ENCODE measurements around the gene RFESD. TPM values are rescaled to one million over a fixed set of nuclear protein-coding genes. Genes with fewer than 3 reads are reported as not detected.

Gene RFESD
- total and polyA plus RNA-seq, 2 of the 4 experiments (the other 2 are of a cell fraction) = 1.5 to 2.7 TPM

GRCh38 chr5:95644351-95645042, 2.1 kb upstream of the RFESD start:
- 0% methylated on average over 1 of the region's 4 CpGs; no CpG with 5 or more reads in 1 of the 2 experiments for WGBS, 2 experiments (ENCODE audit: extremely low coverage in 2 of 2, insufficient read length in 1 of 2)
- H4K20me1 ChIP-seq (ENCODE audit: insufficient read depth, low read length) = no peaks in the 10 kb centered on the region
- H3K23ac ChIP-seq (ENCODE audit: low read depth, low read length) = no peak overlapping the region
- peak overlapping the region in 1 of 2 experiments; percentile 83; a peak in 2 of 4 replicates for H4K8ac ChIP-seq (ENCODE audit: low read depth in 2 of 2, low read length in 2 of 2)
- dilution Hi-C loops (cut with HindIII; ENCODE audit: low sequenced_read_pairs, unreplicated experiment) (no loop called here), intact Hi-C loops (cut with micrococcal nuclease) (loop anchor here (1.0 to 10.0 kb wide), 4 partner anchors 88 to 960 kb away; partner anchors contain the start of gene RHOBTB3), in situ Hi-C loops (cut with MboI; ENCODE audit: low sequenced_read_pairs) (loop anchor here (25.0 kb wide), 1 partner anchor 668 kb away; no protein-coding TSS in a partner anchor)
- no peaks in the 10 kb centered on the region for H3K36me3 ChIP-seq (ENCODE audit: control insufficient read depth, insufficient read depth, low read length)
- BruUV-seq (replicated peaks) = no TSS peak
- H3K14ac ChIP-seq (replicated peaks; ENCODE audit: low read depth, low read length) = peak overlapping the region; percentile 35
- peak overlapping the region; percentile 45; the same call in 1 of the 2 replicates for H3K9ac ChIP-seq (ENCODE audit: low read depth, low read length)
- no peaks in the 10 kb centered on the region for H3K9me3 ChIP-seq (ENCODE audit: control insufficient read depth, insufficient read depth, low read length)
- DNase-seq (peak; percentile 65), ATAC-seq (ENCODE audit: low read depth) (peak; percentile 45)
- peak overlapping the region; percentile 71 for H2AFZ ChIP-seq (replicated peaks; ENCODE audit: low read length, poor library complexity)
- no peak overlapping the region for H3K27ac ChIP-seq (ENCODE audit: insufficient read depth, low read length)
- H3K4ac ChIP-seq (ENCODE audit: low read depth, low read length) = peak overlapping the region; percentile 51; the same call in 1 of the 2 replicates
- H4K91ac ChIP-seq (ENCODE audit: insufficient read depth, low read depth, low read length) = 0 out of 2 replicates have a peak overlapping the region, but pooled peaks have one; percentile 16
- H2BK120ac ChIP-seq (ENCODE audit: low read depth, low read length) = peak overlapping the region; percentile 76
- CTCF ChIA-PET = interaction anchor here (0.5 to 1.4 kb wide), 6 partner anchors 15 to 637 kb away, joined by 3 to 5 read pairs (median 3); no protein-coding TSS in a partner anchor
- no peaks in the 10 kb centered on the region for H3K79me1 ChIP-seq (ENCODE audit: low read depth in 1 of 2, low read length in 2 of 2)
- TF ChIP-seq FOS (IDR thresholded peaks at IDR 0.05; ENCODE audit: low read depth, low read length) (no peak), RAD21 (IDR thresholded peaks at IDR 0.05; ENCODE audit: low read length) (peak; percentile 80), SMC3 (IDR thresholded peaks at IDR 0.05; ENCODE audit: low read depth, low read length) (peak; percentile 66), CHD1 (IDR thresholded peaks at IDR 0.05; ENCODE audit: low read depth, low read length) (no peak), MAFK (IDR thresholded peaks at IDR 0.05; ENCODE audit: low read depth, low read length) (no peak), RCOR1 (IDR thresholded peaks at IDR 0.05; ENCODE audit: insufficient replicate concordance, low read length) (no peak), RFX5 (IDR thresholded peaks at IDR 0.05; ENCODE audit: low read depth, low read length) (no peak), MXI1 (IDR thresholded peaks at IDR 0.05; ENCODE audit: borderline replicate concordance, low read depth, low read length) (no peak), POLR2A (IDR thresholded peaks at IDR 0.05; ENCODE audit: low read depth, low read length) (no peak), CEBPB (IDR thresholded peaks at IDR 0.05; ENCODE audit: low read depth, low read length) (no peak), BHLHE40 (IDR thresholded peaks at IDR 0.05; ENCODE audit: low read depth, low read length) (no peak), MAZ (IDR thresholded peaks at IDR 0.05; ENCODE audit: borderline replicate concordance, low read depth, low read length) (no peak), CTCF (conservative IDR thresholded peaks at IDR 0.05; ENCODE audit: low read depth, low read length) (peak; percentile 78), ELK1 (IDR thresholded peaks at IDR 0.05; ENCODE audit: borderline replicate concordance, low read depth, low read length) (no peak), NFE2L2 (IDR thresholded peaks at IDR 0.05; ENCODE audit: low read depth, low read length) (no peak)
- no peak overlapping the region for H2BK5ac ChIP-seq (ENCODE audit: low read depth, low read length, poor library complexity, severe bottlenecking)
- H2BK20ac ChIP-seq (ENCODE audit: low read depth, low read length) = peak overlapping the region; percentile 91
- H3K56ac ChIP-seq (ENCODE audit: extremely low read depth, insufficient read depth, low read length) = peak overlapping the region; percentile 52; the same call in 1 of the 2 replicates
- H2AK9ac ChIP-seq (replicated peaks; ENCODE audit: low read depth, low read length, poor library complexity) = no peak overlapping the region
- H4K5ac ChIP-seq (ENCODE audit: low read depth, low read length) = no peak overlapping the region
- no peaks in the 10 kb centered on the region for H3K9me1 ChIP-seq (ENCODE audit: insufficient read depth, low read length)
- POLR2A ChIA-PET (ENCODE audit: unreplicated experiment) = no interaction called here
- H2AK5ac ChIP-seq (ENCODE audit: low read depth, low read length) = peak overlapping the region; percentile 37; the same call in 1 of the 2 replicates
- no peak overlapping the region for H3K18ac ChIP-seq (ENCODE audit: low read depth, low read length)
- H3K27me3 ChIP-seq (ENCODE audit: control insufficient read depth, insufficient read depth, low read length) = no peaks in the 10 kb centered on the region
- H3K4me1 ChIP-seq (ENCODE audit: control insufficient read depth, insufficient read depth, low read length) = peaks cover 4% of the 10 kb centered on the region
- peak overlapping the region; percentile 72; the same call in 1 of the 3 replicates for H2BK15ac ChIP-seq (ENCODE audit: low read depth, low read length)
- no peak overlapping the region for H3K4me3 ChIP-seq (ENCODE audit: insufficient read depth, low read depth, low read length)
- no peak overlapping the region for H3K4me2 ChIP-seq (ENCODE audit: low read depth, low read length)

All from IMR-90 (cell line).